GM12878 (cell line): ENCODE measurements around the gene ARHGEF17. TPM values are rescaled to one million over a fixed set of nuclear protein-coding genes. Genes with fewer than 3 reads are reported as not detected.

ENCODE experiments used
- ATAC-seq: fragments of 200-7000 bp; cut with Tn5 transposase; 3 replicates; pipeline ENCODE4 v1.9.1; 2020; ENCODE audit warnings: mild to moderate bottlenecking, moderate library complexity
- BruUV-seq: library from RNA; stranded (reverse); fragments of 400-500 nt; replicated peaks from 2 replicates; lab custom pipeline; 2021; lab: Mats Ljungman, UMichigan
- CTCF ChIA-PET: fragments of 300-600 bp; sonication (Branson Sonifier 250); formaldehyde crosslinking; extraction: SDS; loops from one replicate; lab custom pipeline; 2021; ENCODE audit warnings: inconsistent platforms; lab: Yijun Ruan, JAX
- POLR2A ChIA-PET: fragments of 350-600 bp; formaldehyde crosslinking; extraction: SDS; loops from one replicate; lab custom pipeline; 2021; ENCODE audit warnings: inconsistent platforms; lab: Charles Lee
- RAD21 ChIA-PET: fragments of 300-600 bp; sonication (Branson Sonifier 250); formaldehyde crosslinking; loops from one replicate; lab custom pipeline; 2023; ENCODE audit warnings: antibody characterized with exemption; ENCODE audit not compliant: unreplicated experiment; lab: Charles Lee
- SMC1A ChIA-PET: fragments of 300-600 bp; sonication (Branson Sonifier 250); formaldehyde crosslinking; loops from one replicate; lab custom pipeline; 2023; ENCODE audit not compliant: unreplicated experiment, uncharacterized antibody; lab: Charles Lee
- DNase-seq: peaks from one replicate; pipeline ENCODE4 v3.0.0-alpha.2; 2011; ENCODE audit warnings: low read depth, low spot score
- FAIRE-seq: peaks from 3 replicates; lab custom pipeline; 2011; peaks lifted over from hg19 to GRCh38; lab: Jason Lieb, UNC
- H2AFZ ChIP-seq: 2 replicates; pipeline ENCODE4 v1.6.0; 2011; ENCODE audit warnings: low read depth, low read length, control low read depth; ENCODE audit not compliant: control insufficient read depth
- H3K27ac ChIP-seq: 2 replicates; pipeline ENCODE4 v1.5.1; 2011; ENCODE audit warnings: control low read depth; ENCODE audit not compliant: control insufficient read depth, insufficient read depth
- H3K27me3 ChIP-seq, 2 experiments: replicated peaks in 1 of 2; 2 replicates each; pipeline versions ENCODE4 v1.6.0 to v1.6.1; 2011; ENCODE audit warnings: low read length in 1 of 2; ENCODE audit not compliant: control insufficient read depth in 2 of 2, insufficient read depth in 2 of 2
- H3K36me3 ChIP-seq, 2 experiments: 2 replicates each; pipeline ENCODE4 v1.5.1; 2011; ENCODE audit warnings: low read length in 1 of 2; ENCODE audit not compliant: control insufficient read depth in 2 of 2, insufficient read depth in 2 of 2
- H3K4me1 ChIP-seq: 2 replicates; pipeline ENCODE4 v1.6.1; 2011; ENCODE audit warnings: mild to moderate bottlenecking, low read length, moderate library complexity, mixed read lengths; ENCODE audit not compliant: control insufficient read depth, insufficient read depth
- H3K4me2 ChIP-seq: 2 replicates; pipeline ENCODE4 v1.6.0; 2011; ENCODE audit warnings: control low read depth; ENCODE audit not compliant: control insufficient read depth, insufficient read depth
- H3K4me3 ChIP-seq: fragments of 200-600 bp; sonication (generic); 2 replicates; pipeline ENCODE4 v1.5.1; 2016
- H3K79me2 ChIP-seq: 2 replicates; pipeline ENCODE4 v1.6.0; 2011; ENCODE audit warnings: low read length; ENCODE audit not compliant: control insufficient read depth, insufficient read depth
- H3K9ac ChIP-seq: 2 replicates; pipeline ENCODE4 v1.8.0; 2011; ENCODE audit warnings: low read length, control low read depth, mixed read lengths; ENCODE audit not compliant: control insufficient read depth, insufficient read depth
- H3K9me3 ChIP-seq: replicated peaks from 3 replicates; pipeline ENCODE4 v1.5.1; 2011; ENCODE audit warnings: mild to moderate bottlenecking, low read length; ENCODE audit not compliant: control insufficient read depth, insufficient read depth
- H4K20me1 ChIP-seq: 2 replicates; pipeline ENCODE4 v1.6.0; 2011; ENCODE audit not compliant: control insufficient read depth, insufficient read depth
- EP300 ChIP-seq, 2 experiments: fragments of 150-350 bp in 1 of 2; IDR thresholded peaks; 2 replicates each; pipeline ENCODE4 v1.6.1; 2011 to 2012; ENCODE audit warnings: low read depth in 2 of 2, low read length in 2 of 2, borderline replicate concordance in 1 of 2, improper control_type of control experiment in 1 of 2, inconsistent platforms in 1 of 2; ENCODE audit not compliant: control insufficient read depth in 1 of 2
- MXI1 ChIP-seq: fragments of 150-350 bp; IDR thresholded peaks from 2 replicates; pipeline ENCODE4 v1.6.1; 2011; ENCODE audit warnings: low read depth, mild to moderate bottlenecking, inconsistent platforms, low read length, improper control_type of control experiment
- NKRF ChIP-seq: fragments of 450-650 bp; conservative IDR thresholded peaks from 2 replicates; pipeline ENCODE4 v1.6.1; 2017; ENCODE audit warnings: mild to moderate bottlenecking, moderate library complexity
- NR2F1 ChIP-seq: fragments of 450-650 bp; conservative IDR thresholded peaks from 2 replicates; pipeline ENCODE4 v1.6.1; 2017; ENCODE audit warnings: mild to moderate bottlenecking
- ZSCAN29 ChIP-seq: fragments of 450-650 bp; IDR thresholded peaks from 2 replicates; pipeline ENCODE4 v1.6.1; 2017; ENCODE audit warnings: mild to moderate bottlenecking, moderate library complexity
- WGBS: methylation state at CpG from one replicate; pipeline ENCODE4 v1.1.6; 2016; ENCODE audit warnings: low lambda C conversion rate; ENCODE audit not compliant: insufficient replicate concordance, insufficient coverage; ENCODE audit errors: missing lambda C conversion rate; 5-methylcytosine and 5-hydroxymethylcytosine counted together
- in situ Hi-C: fragments of 300-500 bp; cut with MboI; formaldehyde crosslinking; loops from 9 replicates; pipeline ENCODE4 v1.14.3; 2018; ENCODE audit warnings: mixed read lengths
- intact Hi-C: fragments of 100-400 bp; cut with micrococcal nuclease; formaldehyde crosslinking; loops from one replicate; pipeline ENCODE4 v1.14.2; 2022; ENCODE audit not compliant: unreplicated experiment
- polyA plus RNA-seq, 11 experiments: library from polyadenylated mRNA; depleted of rRNA in 4 of 11; unstranded in 6 of 11; stranded (reverse) in 5 of 11; fragments of >200 nt; fragmentation: Nextera tagmentation in 4 of 11; fragmentation: Illumina TruSeq in 1 of 11; extraction: Ambion mirVana in 4 of 11; extraction: Trizol in 1 of 11; gene quantifications; 1 replicate in 1 of 11; 2 replicates in 10 of 11; pipeline versions ENCODE4 v1.2.1 to v1.2.3, GENCODE V29; 2011 to 2016; ENCODE audit warnings: inconsistent platforms in 2 of 11, missing spikeins in 2 of 11, low read depth in 1 of 11
- total RNA-seq, 4 experiments: library from RNA; depleted of rRNA in 3 of 4; stranded (reverse); fragments of >200 nt in 3 of 4; fragmentation: Illumina TruSeq in 1 of 4; extraction: Trizol in 1 of 4; gene quantifications; 2 replicates each; pipeline versions ENCODE4 v1.2.1 to v1.2.3, GENCODE V29; 2013 to 2021
- TF ChIP-seq, protein P1 (sequence below): fragments of 450-650 bp; IDR thresholded peaks from 2 replicates; pipeline ENCODE4 v1.6.1; 2016; ENCODE audit warnings: mild to moderate bottlenecking, moderate library complexity, borderline replicate concordance

Gene ARHGEF17
- total and polyA plus RNA-seq, 10 of the 15 experiments (the other 5 are each of a cell fraction or from before 2014, with no cell fraction given) = 0.15 to 11.0 (median 1.7) TPM

DNA sequence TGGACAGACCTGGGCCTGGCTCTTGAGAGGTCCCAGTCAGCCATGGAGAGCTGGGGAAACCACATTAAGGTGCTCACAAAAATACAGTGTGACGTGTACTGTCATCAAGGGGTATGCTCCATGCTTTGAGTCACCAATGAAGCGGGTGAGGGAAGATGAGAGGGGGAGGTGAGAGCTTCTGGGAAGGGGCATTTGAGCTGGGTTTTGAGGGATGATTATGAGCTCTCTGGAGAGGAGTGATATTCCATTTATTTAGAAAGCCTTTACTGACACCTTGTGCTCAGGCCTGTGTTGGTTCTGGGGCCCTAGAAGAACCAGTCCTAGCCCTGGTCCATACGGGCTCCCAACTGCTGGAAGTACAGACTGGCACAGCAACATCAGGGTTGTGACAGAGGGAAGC is 10.4 kb upstream of the ARHGEF17 start:
- ChIA-PET CTCF (interaction anchor here (0.6 to 17.3 kb wide), 14 partner anchors 9 to 917 kb away, joined by 3 to 326 read pairs (median 8); no protein-coding TSS in a partner anchor), RAD21 (interaction anchor here (0.8 to 13.3 kb wide), 7 partner anchors 9 to 81 kb away, joined by 3 to 227 read pairs (median 4); no protein-coding TSS in a partner anchor), SMC1A (interaction anchor here (0.9 to 3.0 kb wide), 5 partner anchors 10 to 613 kb away, joined by 3 to 24 read pairs (median 7); partner anchors contain the start of gene ARHGEF17), POLR2A (no interaction called here)
- WGBS = 22% methylated on average over 3 of the region's 3 CpGs
- Histone ChIP-seq H3K9ac (no peak overlapping the region), H3K4me3 (no peak overlapping the region), H3K36me3 (no peaks in the 10 kb centered on the region), H4K20me1 (no peaks in the 10 kb centered on the region), H3K4me2 (no peak overlapping the region), H3K27me3 (no peaks in the 10 kb centered on the region; a peak in 2 of 4 replicates), H2AFZ (no peak overlapping the region), H3K9me3 (no peaks in the 10 kb centered on the region), H3K4me1 (no peaks in the 10 kb centered on the region), H3K27ac (no peak overlapping the region), H3K79me2 (no peaks in the 10 kb centered on the region)
- DNase-seq (no peak), FAIRE-seq (no peak), ATAC-seq (no peak)
- in situ Hi-C loops = no loop called here
- TF ChIP-seq EP300 (IDR thresholded peaks at IDR 0.05; ENCODE audit: borderline replicate concordance in 1 of 2, control insufficient read depth in 1 of 2, low read depth in 2 of 2, low read length in 2 of 2) (no peak), MXI1 (no peak), ZSCAN29 (no peak), NKRF (no peak), NR2F1 (no peak)
- TF ChIP-seq, protein P1, sequence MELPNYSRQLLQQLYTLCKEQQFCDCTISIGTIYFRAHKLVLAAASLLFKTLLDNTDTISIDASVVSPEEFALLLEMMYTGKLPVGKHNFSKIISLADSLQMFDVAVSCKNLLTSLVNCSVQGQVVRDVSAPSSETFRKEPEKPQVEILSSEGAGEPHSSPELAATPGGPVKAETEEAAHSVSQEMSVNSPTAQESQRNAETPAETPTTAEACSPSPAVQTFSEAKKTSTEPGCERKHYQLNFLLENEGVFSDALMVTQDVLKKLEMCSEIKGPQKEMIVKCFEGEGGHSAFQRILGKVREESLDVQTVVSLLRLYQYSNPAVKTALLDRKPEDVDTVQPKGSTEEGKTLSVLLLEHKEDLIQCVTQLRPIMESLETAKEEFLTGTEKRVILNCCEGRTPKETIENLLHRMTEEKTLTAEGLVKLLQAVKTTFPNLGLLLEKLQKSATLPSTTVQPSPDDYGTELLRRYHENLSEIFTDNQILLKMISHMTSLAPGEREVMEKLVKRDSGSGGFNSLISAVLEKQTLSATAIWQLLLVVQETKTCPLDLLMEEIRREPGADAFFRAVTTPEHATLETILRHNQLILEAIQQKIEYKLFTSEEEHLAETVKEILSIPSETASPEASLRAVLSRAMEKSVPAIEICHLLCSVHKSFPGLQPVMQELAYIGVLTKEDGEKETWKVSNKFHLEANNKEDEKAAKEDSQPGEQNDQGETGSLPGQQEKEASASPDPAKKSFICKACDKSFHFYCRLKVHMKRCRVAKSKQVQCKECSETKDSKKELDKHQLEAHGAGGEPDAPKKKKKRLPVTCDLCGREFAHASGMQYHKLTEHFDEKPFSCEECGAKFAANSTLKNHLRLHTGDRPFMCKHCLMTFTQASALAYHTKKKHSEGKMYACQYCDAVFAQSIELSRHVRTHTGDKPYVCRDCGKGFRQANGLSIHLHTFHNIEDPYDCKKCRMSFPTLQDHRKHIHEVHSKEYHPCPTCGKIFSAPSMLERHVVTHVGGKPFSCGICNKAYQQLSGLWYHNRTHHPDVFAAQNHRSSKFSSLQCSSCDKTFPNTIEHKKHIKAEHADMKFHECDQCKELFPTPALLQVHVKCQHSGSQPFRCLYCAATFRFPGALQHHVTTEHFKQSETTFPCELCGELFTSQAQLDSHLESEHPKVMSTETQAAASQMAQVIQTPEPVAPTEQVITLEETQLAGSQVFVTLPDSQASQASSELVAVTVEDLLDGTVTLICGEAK = no peak
- intact Hi-C loops = no loop called here
- BruUV-seq = no TSS peak
